HG03378 (cell line): ENCODE data around the gene MMP14.
"Not testable (repeated sequence)": the region's sequence is repeated elsewhere in the genome, so short reads cannot be mapped to it uniquely, and the experiment has no call there.

Experiments used
- ATAC-seq: cut with Tn5 transposase; IDR thresholded peaks from one replicate; pipeline ENCODE4 v1.9.1; 2021; ENCODE audit warnings: mild to moderate bottlenecking, moderate library complexity; ENCODE audit not compliant: unreplicated experiment

The MMP14 gene

GRCh38 chr14:22814373-22814772 lies 22.0 kb upstream of the MMP14 start:
- ATAC-seq = no peak

- no peak for ATAC-seq
Observed at GRCh38 chr14:22814941-22815713, 21.3 kb upstream of the MMP14 start, which contains the start of gene SLC7A7. Gene SLC7A7 (minus strand): TSS chr14:22815435. CDS start chr14:22813398, 2,037 bp downstream.

- ATAC-seq = no peak
Observed at GRCh38 chr14:22819151-22819988, 17.0 kb upstream of the MMP14 start.

GRCh38 chr14:22820731-22821130 lies 15.7 kb upstream of the MMP14 start:
- ATAC-seq = no peak

GRCh38 chr14:22821193-22822015 lies 15.0 kb upstream of the MMP14 start:
- no peak for ATAC-seq

- ATAC-seq = no peak
Observed at GRCh38 chr14:22822016-22822570, 14.3 kb upstream of the MMP14 start.

GRCh38 chr14:22822571-22823098 lies 13.8 kb upstream of the MMP14 start:
- ATAC-seq = no peak

- ATAC-seq = no peak
Observed at GRCh38 chr14:22824711-22825359, 11.6 kb upstream of the MMP14 start.

GRCh38 chr14:22829076-22829660 lies 7.2 kb upstream of the MMP14 start:
- ATAC-seq = not testable (repeated sequence)

GRCh38 chr14:22829661-22830442 lies 6.5 kb upstream of the MMP14 start, which contains the start of gene MRPL52:
Gene MRPL52 (plus strand): TSS chr14:22829887. CDS start chr14:22829913, 26 bp downstream.
- ATAC-seq = peak; percentile 84

GRCh38 chr14:22830443-22831010 lies 5.9 kb upstream of the MMP14 start:
- ATAC-seq = no peak

- ATAC-seq = no peak
Observed at GRCh38 chr14:22835505-22835904, 880 bp upstream of the MMP14 start.

- ATAC-seq = no peak
Observed at GRCh38 chr14:22837114-22837749, 847 bp downstream of the MMP14 start.

- no peak for ATAC-seq
Observed at GRCh38 chr14:22837750-22838538, 1.6 kb downstream of the MMP14 start.

GRCh38 chr14:22838631-22839041 lies 2.3 kb downstream of the MMP14 start:
- no peak for ATAC-seq

GRCh38 chr14:22839159-22839779 lies 2.9 kb downstream of the MMP14 start:
- no peak for ATAC-seq

- ATAC-seq = no peak
Observed at GRCh38 chr14:22841311-22841710, 4.9 kb downstream of the MMP14 start.
